Right ventricle myocardium inferior (tissue), 1 donor: ENCODE results near the gene MOGAT1. TPM values are rescaled to one million over a fixed set of nuclear protein-coding genes. Genes with fewer than 3 reads are reported as not detected.

Experiments
- ATAC-seq: fragments of 200-7000 bp; cut with Tn5 transposase; one replicate; pipeline ENCODE4 v1.9.1; 2020; ENCODE audit warnings: mild to moderate bottlenecking, moderate library complexity
- DNase-seq: peaks from one replicate; pipeline ENCODE4 v3.0.0; 2021; ENCODE audit errors: missing footprints
- intact Hi-C: fragments of 100-400 bp; cut with DNase I; formaldehyde crosslinking; loops from one replicate; pipeline ENCODE4 v1.11.0; 2022
- long read RNA-seq: library from polyadenylated mRNA; unstranded; transcript quantifications from one replicate; pipeline ENCODE4 v2.0.0, GENCODE V29; 2021
- total RNA-seq: library from RNA; stranded (reverse); fragmentation: NEBNext Ultra II Directional; extraction: Animal tissue kit (Norgen Biotek cat#: 25700); gene quantifications from one replicate; pipeline ENCODE4 v1.2.1, GENCODE V29; 2021
- donor health status: DM: no; HTN: yes; CAD: no; lungs with severe emphysema.

Gene MOGAT1, protein sequence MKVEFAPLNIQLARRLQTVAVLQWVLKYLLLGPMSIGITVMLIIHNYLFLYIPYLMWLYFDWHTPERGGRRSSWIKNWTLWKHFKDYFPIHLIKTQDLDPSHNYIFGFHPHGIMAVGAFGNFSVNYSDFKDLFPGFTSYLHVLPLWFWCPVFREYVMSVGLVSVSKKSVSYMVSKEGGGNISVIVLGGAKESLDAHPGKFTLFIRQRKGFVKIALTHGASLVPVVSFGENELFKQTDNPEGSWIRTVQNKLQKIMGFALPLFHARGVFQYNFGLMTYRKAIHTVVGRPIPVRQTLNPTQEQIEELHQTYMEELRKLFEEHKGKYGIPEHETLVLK
- 0.38 TPM for total RNA-seq
- long read RNA-seq, partial matches to known transcripts: 0 of 1 reads
- long read RNA-seq, other reads (novel, unspliced or antisense): 1 of 1 reads

DNA sequence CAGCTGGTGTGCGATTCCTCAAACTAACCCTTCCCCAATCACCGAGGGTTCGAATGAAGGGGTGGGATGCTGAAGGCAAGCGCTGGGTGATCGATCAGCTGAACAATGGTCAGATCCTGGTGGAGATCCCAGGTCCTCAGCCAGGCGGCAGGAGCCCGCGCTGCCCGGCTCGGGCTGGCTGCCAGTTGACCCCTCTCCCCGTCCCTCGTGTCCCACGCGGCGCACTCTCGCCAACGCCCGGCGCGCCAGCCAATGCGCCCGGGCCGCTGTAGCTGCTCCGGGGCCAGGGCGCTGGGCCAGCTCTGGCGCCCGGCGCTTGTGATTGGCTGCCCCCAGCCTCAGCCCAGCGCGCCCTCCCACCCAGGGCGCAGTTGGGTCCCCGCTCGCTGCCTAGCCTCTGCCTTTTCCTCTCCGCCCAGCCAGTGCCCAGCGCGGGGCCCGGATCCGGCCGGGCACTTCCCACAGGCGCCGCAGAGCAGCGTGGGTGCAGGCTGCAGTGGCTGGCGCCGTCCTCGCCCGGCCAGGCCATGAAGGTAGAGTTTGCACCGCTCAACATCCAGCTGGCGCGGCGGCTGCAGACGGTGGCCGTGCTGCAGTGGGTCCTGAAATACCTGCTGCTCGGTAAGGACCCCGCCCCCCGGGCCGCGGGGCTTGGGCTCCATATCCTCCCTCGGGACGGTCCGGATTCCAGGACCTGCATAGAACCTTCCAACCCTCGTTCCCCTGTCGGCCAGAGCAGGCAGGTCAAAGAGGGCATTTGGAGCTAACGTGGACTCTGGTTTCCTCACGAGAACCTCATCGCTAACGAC is at the start of gene MOGAT1:
MOGAT1 (plus strand) TSS at position 400 of the 809 bp plus-strand sequence; CDS start at position 528, 128 bp downstream.
- ATAC-seq: peak; percentile 89
- intact Hi-C loops: no loop called here
- DNase-seq: peak; percentile 81

DNA sequence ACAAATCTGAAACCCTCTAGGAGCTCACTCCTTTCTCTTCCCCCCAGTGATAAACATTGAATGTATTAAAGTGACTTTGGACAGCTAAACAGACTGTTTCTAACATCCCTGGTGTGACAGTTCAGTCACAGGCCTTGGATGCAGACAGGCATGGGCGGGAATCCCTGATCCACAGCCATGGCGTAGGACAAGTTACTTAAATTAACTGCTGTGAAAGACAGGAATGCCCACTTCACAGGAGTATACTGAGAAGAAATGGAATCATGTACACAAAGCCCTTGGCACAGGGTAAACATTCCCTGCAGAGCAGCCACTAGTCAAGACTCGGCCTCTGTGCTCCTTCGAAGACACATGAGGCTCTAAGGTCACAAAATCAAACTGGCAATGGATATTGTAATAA is 49.6 kb upstream of the MOGAT1 start:
- peak; percentile 68 for ATAC-seq
- intact Hi-C loops: no loop called here

DNA sequence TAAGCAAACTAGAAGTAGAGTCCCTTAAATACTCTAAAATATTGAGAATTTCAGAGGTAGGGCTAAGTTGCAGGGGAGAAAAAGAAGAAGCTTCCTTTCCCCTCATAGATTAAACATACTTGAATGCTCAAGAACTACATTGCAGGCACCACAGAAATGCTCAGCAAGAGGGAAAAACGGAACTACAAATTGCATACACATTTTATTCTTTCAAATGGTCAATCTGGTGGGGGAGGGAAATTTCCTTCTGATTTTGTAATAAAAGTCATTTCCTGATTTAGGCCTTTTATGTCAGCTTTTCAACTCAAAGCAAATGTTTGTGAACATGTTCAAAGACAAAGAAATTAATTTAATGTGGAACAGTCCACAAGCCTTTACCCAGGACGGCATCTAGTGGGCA is 48.5 kb upstream of the MOGAT1 start:
- ATAC-seq (no peak), DNase-seq (no peak)
- intact Hi-C loops: no loop called here

More for the DNA sequence above, 49.6 kb upstream of the MOGAT1 start:
- no peak for DNase-seq

DNA sequence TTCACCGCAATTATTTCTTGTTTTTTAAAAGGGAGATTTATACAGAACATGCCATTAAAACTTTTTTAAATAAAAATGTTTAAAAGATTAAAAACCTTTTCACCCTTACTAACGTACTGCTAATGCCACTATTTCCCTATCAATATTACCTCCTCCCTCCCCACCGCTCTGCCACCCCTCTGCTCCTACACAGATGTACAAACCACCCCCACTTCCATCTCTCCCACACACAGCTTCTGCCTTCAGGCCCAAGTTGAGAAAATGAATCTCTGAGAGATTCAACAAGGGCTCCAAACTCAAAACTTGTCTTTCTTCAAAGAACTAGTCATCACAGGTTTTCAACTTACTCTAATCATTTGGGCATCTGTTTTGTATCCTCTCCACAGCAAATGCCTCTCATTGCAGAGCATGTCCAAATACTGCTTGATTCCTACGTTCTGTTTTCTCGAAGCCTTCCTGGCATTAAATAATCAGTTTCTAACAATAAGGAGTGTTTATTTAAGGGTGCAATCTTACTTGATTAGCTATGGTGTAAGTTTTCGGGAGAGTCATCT is 47.6 kb upstream of the MOGAT1 start:
- ATAC-seq (no peak), DNase-seq (no peak)
- intact Hi-C loops: no loop called here

DNA sequence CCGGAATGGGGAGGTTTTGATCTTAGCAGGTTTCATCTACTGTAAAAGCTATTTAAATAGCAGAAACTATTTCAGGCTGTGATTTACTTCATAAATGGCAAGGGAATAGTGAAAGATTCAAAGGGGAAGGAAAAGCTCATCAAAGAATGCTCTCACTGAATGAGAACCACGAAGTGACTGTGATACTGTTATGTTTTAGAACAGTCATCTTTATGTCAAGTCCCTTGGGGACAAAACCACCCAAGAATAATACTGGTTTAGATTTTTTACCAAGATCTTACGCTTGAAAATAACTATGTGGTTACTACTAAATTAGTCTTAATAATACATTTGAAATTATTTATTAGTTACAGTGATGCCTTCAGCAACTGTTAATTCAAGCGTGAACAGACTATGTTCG is 43.7 kb upstream of the MOGAT1 start:
- no peak for ATAC-seq
- DNase-seq: no peak
- intact Hi-C loops: no loop called here

DNA sequence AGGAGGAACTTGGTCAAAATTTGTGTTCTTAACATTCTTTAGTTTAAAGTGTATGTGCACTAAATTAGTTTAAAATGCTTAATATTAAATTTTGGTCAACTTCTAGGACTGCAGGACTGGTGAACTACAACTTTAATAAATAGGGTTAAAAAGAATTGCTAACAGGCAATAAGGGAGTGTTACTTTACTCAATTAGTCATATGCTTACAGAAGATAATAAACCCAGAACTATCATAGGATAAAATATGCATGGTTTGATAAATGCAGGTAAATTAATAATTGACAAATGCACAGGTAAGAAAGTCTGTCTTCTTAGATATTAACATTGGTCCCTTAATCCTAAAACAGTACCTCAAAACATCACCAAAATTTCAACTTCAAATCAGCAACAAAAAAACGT is 36.2 kb upstream of the MOGAT1 start:
- ATAC-seq (no peak), DNase-seq (no peak)
- intact Hi-C loops: no loop called here

DNA sequence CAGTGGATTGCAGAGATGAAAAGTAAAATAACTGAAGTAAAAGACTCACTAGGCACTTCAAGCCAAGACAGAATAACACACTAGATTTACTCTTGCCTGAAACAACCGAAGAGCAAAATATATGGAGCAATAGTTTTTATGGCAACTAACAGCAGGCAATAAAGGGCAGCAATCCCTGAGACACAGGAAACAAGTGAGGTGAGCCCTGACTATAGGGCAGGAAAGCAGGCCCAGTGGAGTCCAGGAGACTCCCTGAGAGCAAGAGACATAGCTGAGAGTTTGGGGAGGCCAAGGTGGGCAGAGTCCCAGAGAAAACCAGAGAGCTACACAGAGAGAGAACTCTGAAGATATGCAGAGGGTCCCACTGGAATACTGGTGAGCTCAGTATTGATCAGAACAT is 34.4 kb upstream of the MOGAT1 start:
- ATAC-seq (no peak), DNase-seq (no peak)
- intact Hi-C loops: no loop called here

DNA sequence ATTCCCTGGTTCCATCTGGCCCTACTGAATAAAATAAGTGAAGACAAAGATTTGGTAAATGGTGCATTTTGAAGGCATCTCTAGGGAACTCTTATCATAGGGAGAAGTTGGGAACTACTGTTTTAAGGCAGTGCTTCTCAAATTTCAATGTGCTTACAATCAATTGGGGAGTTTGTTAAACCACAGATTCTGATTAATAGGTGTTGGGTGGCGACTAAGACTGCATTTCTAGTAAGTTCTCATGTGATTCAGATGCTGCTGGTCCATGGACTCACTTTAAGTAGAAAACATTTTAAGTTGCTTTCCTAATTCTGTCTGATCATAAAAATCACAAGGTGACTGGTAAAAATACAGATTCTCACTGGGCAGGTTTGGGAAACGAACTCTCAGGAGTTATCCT is 30.1 kb upstream of the MOGAT1 start:
- intact Hi-C loops: no loop called here
- DNase-seq: no peak
- no peak for ATAC-seq

DNA sequence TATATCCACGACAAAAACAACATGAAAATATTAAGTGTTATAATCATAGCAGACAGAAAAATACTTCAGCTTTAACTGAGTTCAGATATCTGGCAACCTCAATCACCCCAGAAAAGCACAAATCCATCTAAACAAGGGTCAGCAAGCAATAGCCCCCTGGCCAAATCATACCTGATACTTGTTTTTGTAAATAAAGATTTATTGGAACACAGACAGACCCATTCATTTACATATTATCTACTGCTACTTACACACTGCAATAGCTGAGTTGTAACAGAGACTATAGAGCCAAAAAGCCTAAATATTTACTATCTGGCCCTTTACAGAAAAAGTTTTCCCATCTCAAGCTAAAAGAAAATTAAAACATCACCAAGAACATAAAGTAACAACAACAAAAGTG is 28.3 kb upstream of the MOGAT1 start:
- no peak for DNase-seq
- intact Hi-C loops: no loop called here
- no peak for ATAC-seq

DNA sequence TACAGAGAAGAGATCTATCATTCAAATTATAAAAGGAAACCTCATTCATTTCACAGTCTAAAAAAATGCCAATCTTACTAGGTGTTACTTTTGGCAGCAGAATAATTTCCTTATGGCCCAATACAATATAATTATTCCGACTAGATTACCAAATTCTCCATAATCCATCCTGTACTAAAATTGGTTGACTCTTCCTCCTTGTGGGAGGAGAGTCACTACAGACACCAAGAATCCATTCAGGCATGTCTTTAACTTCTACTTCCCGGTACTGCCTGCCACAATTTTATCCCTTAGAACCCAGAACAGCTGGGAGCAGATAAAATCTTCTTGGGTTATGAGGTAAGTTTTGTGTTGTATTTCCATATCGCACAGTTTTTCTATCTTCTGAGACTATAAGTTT is 25.4 kb upstream of the MOGAT1 start:
- DNase-seq: no peak
- no peak for ATAC-seq
- intact Hi-C loops: no loop called here

DNA sequence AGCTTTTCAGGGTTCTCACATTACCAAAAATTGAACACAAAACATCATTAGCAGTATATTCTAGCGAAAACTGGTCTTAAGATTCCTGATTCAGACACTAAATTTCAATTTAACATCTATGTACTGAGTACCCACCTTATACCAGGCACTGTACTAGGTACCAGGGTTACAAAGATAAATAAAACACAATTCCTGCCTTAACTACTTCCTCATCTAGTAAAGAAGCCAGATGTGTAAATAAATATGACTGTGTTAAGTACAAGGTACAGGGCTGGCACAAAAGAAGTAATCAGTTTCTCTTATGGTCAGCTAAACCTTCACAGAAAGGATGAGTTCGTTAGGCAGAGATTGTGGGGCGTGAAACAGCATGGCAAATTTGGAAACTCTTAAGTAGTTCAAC is 21.7 kb upstream of the MOGAT1 start:
- ATAC-seq (no peak), DNase-seq (no peak)
- intact Hi-C loops: no loop called here

DNA sequence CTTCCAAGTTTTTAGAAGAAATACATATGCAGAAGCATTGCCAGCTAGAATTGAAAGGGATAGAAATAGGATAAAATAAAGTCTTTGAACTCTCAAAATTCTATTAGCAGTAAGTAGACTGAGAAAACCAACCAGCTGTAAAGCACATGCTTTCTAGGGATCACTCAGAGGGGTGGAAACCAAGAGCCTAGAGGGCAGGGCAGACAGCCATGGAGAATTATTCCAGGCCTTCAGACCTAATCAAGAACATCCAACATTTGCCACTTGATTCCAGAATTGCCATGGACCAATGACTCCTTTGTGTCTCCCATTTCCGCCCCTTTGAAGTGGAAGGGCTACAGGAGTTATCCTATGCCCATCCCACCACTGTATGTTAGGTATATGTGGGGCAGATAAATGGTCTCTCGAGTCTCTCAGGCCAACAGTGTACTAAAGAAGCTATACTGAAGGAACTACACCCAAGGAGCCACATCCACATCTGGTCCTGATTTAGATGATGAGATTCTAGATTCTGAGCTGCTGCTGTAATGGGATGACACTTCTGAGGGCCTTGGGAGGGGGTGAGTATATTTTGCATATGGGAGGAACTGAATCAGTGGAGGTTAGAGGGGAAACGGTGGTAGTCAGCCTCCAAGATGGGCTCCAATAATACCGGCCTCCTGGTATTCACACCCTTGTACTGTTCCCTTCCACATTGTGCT is 19.6 kb upstream of the MOGAT1 start:
- intact Hi-C loops: no loop called here
- DNase-seq: no peak
- ATAC-seq: no peak

DNA sequence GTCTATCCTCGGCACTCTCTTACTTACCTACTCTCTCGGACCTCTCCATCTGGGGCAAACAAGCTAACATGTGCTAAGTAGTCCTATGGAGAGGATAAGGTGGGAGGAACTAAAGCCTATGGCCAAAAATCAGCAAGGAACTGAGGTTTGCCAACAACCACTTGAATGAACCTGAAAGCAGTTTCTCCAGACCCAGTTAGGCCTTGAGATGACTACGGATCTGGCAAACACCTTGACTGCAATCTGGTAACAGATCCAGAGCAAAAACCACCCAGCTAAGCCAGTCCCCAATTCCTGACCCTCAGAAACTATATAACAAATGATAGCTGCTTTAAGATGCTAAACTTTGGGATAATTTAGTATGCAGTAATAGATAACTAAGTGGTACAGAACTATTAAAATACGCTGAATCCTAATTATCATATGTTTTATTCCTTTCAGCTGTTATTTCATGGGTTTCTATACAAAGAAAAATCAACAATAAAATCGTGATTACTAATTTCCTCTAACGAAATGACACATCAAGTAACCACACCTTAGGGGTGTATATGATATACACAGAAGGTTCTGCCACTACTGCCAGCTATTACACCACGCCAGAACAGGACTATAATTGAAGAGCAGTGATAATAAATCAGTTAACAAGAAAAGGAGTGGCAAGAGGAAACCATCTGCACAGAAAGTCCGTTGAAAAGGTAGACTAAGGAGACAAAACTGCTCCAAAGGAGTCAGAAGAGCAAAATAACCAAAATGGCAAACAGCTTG is 18.8 kb upstream of the MOGAT1 start:
- no peak for ATAC-seq
- no peak for DNase-seq
- intact Hi-C loops: no loop called here

DNA sequence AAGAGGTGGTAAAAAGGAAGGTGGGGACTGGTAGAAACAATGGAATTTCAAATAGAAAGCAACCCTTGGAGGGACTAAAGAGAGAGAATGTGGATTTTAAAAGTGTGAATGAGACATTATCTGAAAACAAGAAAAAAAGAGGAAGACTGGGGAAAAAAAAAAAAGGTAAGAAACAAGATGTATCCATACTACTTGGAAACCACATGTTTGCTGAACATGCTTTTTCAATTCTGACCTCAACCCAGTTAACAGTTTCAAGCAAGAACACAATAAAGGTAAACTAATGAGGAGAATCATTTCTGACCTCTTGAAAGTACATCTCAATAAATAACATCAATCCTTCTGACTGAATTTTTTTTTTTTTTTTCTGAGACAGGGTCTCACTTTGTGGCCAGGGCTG is 18.2 kb upstream of the MOGAT1 start:
- no peak for ATAC-seq
- intact Hi-C loops: no loop called here
- no peak for DNase-seq

DNA sequence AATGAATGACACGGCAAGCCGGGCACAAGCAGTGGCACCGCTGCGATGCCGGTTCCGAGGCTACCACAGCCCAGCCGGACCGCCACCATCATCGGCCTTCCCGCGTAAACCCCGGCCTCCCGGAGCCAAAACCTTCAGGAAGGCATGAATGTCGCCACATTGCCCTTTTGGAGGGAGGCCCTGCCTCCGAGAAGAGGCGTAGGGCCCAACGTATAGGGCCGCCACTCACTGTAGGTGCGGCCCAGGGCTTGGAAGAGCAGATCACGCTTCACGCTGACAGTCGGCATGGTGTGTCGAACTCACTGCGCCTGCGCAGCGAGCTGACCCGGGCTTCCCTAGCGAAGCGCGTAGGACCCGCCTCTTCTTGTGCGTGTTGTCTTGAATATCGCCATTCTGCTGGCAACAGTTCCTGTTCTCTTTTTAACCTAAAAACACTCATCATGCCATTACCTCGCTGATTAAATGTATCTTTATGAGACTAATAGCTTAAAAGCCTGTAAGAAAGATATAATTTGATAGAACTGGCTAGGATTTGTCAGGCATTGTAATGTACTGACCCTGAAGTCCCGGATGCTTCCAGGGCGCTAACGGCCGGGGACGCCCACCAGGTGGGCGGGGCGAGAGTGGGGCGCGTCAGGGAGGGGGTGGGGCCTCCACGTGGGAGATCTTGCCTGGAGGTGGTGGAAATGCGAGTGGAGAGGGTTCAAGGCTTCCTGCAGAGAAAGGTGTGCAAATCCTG is 15.5 kb upstream of the MOGAT1 start, which contains the start of gene FARSB:
FARSB (minus strand) TSS at position 306 of the 739 bp plus-strand sequence; CDS start at position 287, 19 bp downstream.
- intact Hi-C loops: no loop called here
- ATAC-seq (peak; percentile 98), DNase-seq (peak; percentile 99)

DNA sequence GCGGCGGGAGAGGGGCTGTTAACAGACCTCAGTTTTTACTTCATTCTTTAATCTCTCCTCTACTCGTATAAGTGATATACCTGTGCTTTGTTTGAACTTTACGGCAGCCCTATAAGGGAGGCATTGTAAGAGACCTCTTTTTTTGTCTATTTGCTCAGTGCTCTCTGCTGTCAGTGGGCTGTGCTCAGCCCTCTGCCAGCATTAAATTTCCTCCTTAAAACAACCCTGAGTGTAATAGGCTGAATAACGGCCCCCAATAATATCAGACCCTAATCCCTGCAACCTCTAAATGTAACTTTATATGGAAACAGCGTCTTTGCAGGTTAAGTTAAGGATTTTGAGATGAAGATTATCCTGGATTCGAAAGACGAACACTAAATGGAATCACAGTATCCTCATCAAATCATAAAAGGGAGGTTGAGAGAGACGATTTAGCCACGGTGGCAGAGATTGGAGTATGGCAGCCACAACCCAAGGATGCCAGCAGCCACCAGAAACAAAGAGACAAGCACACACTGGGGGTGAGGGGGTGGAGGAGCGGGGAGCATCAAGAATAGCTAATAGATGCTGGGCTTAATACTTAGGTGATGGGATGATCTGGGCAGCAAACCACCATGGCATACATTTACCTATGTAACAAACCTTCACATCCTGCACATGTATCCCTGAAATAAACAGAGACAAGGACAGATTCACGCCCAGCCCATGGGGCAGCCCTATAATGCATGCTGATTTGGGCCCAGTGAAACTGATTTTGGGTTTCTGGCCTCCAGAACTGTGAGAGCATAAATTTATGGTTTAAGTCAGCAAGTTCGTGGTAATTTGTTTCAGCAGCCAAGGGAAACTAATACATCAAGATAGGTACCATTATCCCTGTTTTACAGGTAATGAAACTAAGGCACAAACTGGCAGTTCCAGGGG is 14.7 kb upstream of the MOGAT1 start:
- intact Hi-C loops: no loop called here
- ATAC-seq (no peak), DNase-seq (no peak)

DNA sequence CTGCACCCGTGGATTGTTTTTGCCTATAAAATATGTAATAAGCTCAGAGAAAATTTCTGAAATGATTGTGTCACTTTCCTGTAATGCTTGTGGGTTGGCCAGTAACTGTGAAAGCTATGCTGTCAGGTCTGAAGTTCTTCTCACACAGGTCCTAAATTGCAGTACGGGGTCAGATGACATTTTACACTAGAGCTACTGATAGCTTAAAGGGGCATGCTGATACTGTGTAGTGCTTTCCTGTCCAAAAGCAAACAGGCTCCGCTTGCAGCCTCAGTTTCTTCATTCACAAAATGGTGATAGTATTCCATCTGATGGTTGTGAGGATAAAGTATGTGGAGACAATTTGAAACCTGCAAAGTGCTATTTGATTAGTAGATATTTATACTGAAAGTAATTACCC is 8.0 kb upstream of the MOGAT1 start:
- peak; percentile 69 for ATAC-seq
- intact Hi-C loops: no loop called here
- DNase-seq: no peak
